Measurements from ENCODE around the gene GPS1.

Gene GPS1

GRCh38 chr17:82045936-82046484 lies 5.7 kb upstream of the GPS1 start:
- DNase-seq (ENCODE audit: low spot score): no peak

GRCh38 chr17:82046903-82047302 lies 4.8 kb upstream of the GPS1 start:
- no peak for DNase-seq (ENCODE audit: low spot score)

GRCh38 chr17:82047379-82047778 lies 4.3 kb upstream of the GPS1 start:
- no peak for DNase-seq (ENCODE audit: low spot score)

GRCh38 chr17:82047914-82048570 lies 3.7 kb upstream of the GPS1 start:
- no peak for DNase-seq (ENCODE audit: low spot score)

- DNase-seq (ENCODE audit: low spot score): no peak
Observed at GRCh38 chr17:82048571-82048971, 3.1 kb upstream of the GPS1 start.

GRCh38 chr17:82049106-82049505 lies 2.6 kb upstream of the GPS1 start:
- DNase-seq (ENCODE audit: low spot score): no peak

GRCh38 chr17:82049521-82049971 lies 2.2 kb upstream of the GPS1 start:
- no peak for DNase-seq (ENCODE audit: low spot score)

GRCh38 chr17:82050152-82050760 lies 1.4 kb upstream of the GPS1 start:
- DNase-seq (ENCODE audit: low spot score): no peak

- no peak for DNase-seq (ENCODE audit: low spot score)
Observed at GRCh38 chr17:82050761-82051641, 697 bp upstream of the GPS1 start.

GRCh38 chr17:82052638-82053059 lies 951 bp downstream of the GPS1 start:
- no peak for DNase-seq (ENCODE audit: low spot score)

GRCh38 chr17:82053130-82053529 lies 1.4 kb downstream of the GPS1 start:
- DNase-seq (ENCODE audit: low spot score): no peak

GRCh38 chr17:82053556-82054263 lies 2.0 kb downstream of the GPS1 start:
- DNase-seq (ENCODE audit: low spot score): no peak

- DNase-seq (ENCODE audit: low spot score): no peak
Observed at GRCh38 chr17:82054351-82055022, 2.8 kb downstream of the GPS1 start.

GRCh38 chr17:82055023-82055964 lies 3.6 kb downstream of the GPS1 start:
- no peak for DNase-seq (ENCODE audit: low spot score)

- no peak for DNase-seq (ENCODE audit: low spot score)
Observed at GRCh38 chr17:82055965-82056728, 4.4 kb downstream of the GPS1 start.

- DNase-seq (ENCODE audit: low spot score): no peak
Observed at GRCh38 chr17:82056729-82057621, 5.3 kb downstream of the GPS1 start.

- DNase-seq (ENCODE audit: low spot score): no peak
Observed at GRCh38 chr17:82058230-82058854, 6.6 kb downstream of the GPS1 start.

- DNase-seq (ENCODE audit: low spot score): no peak
Observed at GRCh38 chr17:82058855-82059249, 7.2 kb downstream of the GPS1 start.

Data from Ammon's horn (tissue), 1 donor.